K562 (cell line): ENCODE measurements around the gene CEMIP2.

Source experiments
- CEBPB ChIP-seq: fragments of 450-650 bp; IDR thresholded peaks from 2 replicates; pipeline ENCODE4 v1.6.1; 2016; ENCODE audit warnings: missing genetic modification characterization, missing compliant biosample characterization
- ESRRB ChIP-seq: fragments of 250-450 bp; sonication (Bioruptor Pico); IDR thresholded peaks from 2 replicates; pipeline ENCODE4 v1.5.0; 2020; ENCODE audit warnings: mild to moderate bottlenecking, moderate library complexity, borderline replicate concordance
- FOXM1 ChIP-seq, 2 experiments: fragments of 450-650 bp in 1 of 2; sonication (generic) in 1 of 2; formaldehyde crosslinking in 1 of 2; IDR thresholded peaks; 2 replicates each; pipeline versions ENCODE4 v1.6.1 to v1.9.0; 2017 to 2022; ENCODE audit warnings: low read depth in 2 of 2, mild to moderate bottlenecking in 2 of 2, missing genetic modification reagents in 1 of 2, moderate library complexity in 1 of 2
- USF2 ChIP-seq: sonication (generic); formaldehyde crosslinking; IDR thresholded peaks from 2 replicates; pipeline ENCODE4 v1.5.0; 2020; ENCODE audit warnings: missing genetic modification reagents

- TF ChIP-seq CEBPB (no peak), FOXM1 (IDR thresholded peaks at IDR 0.05; ENCODE audit: low read depth) (no peak), FOXM1 (CRISPR knock-in tag; IDR thresholded peaks at IDR 0.05; ENCODE audit: low read depth) (no peak), USF2 (no peak), ESRRB (CRISPR knock-in tag) (no peak)
These were observed 87.9 kb downstream of the CEMIP2 start for GRCh38 chr9:71680189-71680980.
